Sigmoid colon (tissue), 7 donors: Measurements from ENCODE around the gene ZNF138. TPM values are rescaled to one million over a fixed set of nuclear protein-coding genes. Genes with fewer than 3 reads are reported as not detected.
A peak's percentile ranks its signal among the peaks of the same experiment; 100 is the strongest.

Source experiments
- DNase-seq: peaks from one replicate; pipeline ENCODE4 v3.0.0-alpha.2; 2019
- H3K27ac ChIP-seq, 4 donors: fragments of 200-600 bp; sonication (generic); one replicate each; pipeline ENCODE4 v1.5.1; 2016 to 2019; ENCODE audit warnings: mild to moderate bottlenecking in 1 of 4
- H3K27me3 ChIP-seq, 3 donors: fragments of 200-600 bp; sonication (generic); one replicate each; pipeline ENCODE4 v1.5.1; 2019; ENCODE audit warnings: mild to moderate bottlenecking in 1 of 3
- H3K36me3 ChIP-seq, 4 donors: fragments of 200-600 bp; sonication (generic); one replicate each; pipeline ENCODE4 v1.5.1; 2016 to 2019
- H3K4me1 ChIP-seq, 4 donors: fragments of 200-600 bp; sonication (generic); one replicate each; pipeline ENCODE4 v1.5.1; 2017 to 2019
- H3K4me3 ChIP-seq, 4 donors: fragments of 200-600 bp; sonication (generic); one replicate each; pipeline ENCODE4 v1.5.1; 2017 to 2019; ENCODE audit warnings: mild to moderate bottlenecking in 2 of 4, moderate library complexity in 1 of 4
- H3K9me3 ChIP-seq, 4 donors: fragments of 200-600 bp in 3 of 4; sonication (generic) in 3 of 4; one replicate each; pipeline versions ENCODE4 v1.5.1 to v1.6.1; 2013 to 2019
- EP300 ChIP-seq, 4 donors: sonication (generic); formaldehyde crosslinking; IDR thresholded peaks; one replicate each; pipeline ENCODE4 v1.6.1; 2017; ENCODE audit warnings: antibody characterized with exemption in 4 of 4
- POLR2AphosphoS5 ChIP-seq, 4 donors: sonication (generic); formaldehyde crosslinking; IDR thresholded peaks; one replicate each; pipeline ENCODE4 v1.6.1; 2017; ENCODE audit warnings: antibody characterized with exemption in 4 of 4
- WGBS, 2 donors: extraction: QIAGEN DNeasy Blood & Tissue Kit; methylation state at CpG; one replicate each; pipeline ENCODE4 v1.1.7; 2013; 5-methylcytosine and 5-hydroxymethylcytosine counted together
- intact Hi-C: fragments of 100-400 bp; cut with DNase I; formaldehyde crosslinking; loops from one replicate; pipeline ENCODE4 v1.15.1; 2023
- polyA plus RNA-seq, 3 donors: library from polyadenylated mRNA; stranded (reverse); fragments of 200-250 nt; gene quantifications; one replicate each; pipeline ENCODE4 v1.2.3, GENCODE V29; 2013
- total RNA-seq, 4 donors: library from RNA; depleted of rRNA; stranded (reverse); fragments of >200 nt; gene quantifications; one replicate each; pipeline ENCODE4 v1.1.0, GENCODE V29; 2016
- donor health status: healthy with polysubstance abuse.
- donor health status: Bipolar disorder and iron deficiency.
- donor health status: healthy.

Gene ZNF138
- total and polyA plus RNA-seq, 7 donors, result 3.9 to 26.0 (median 8.4) TPM

GRCh38 chr7:64882341-64883112 lies 88.3 kb downstream of the ZNF138 start:
- DNase-seq, result peak; percentile 86
- Histone ChIP-seq H3K27me3 (no peaks in the 10 kb centered on the region), H3K27ac (peak overlapping the region; percentile 41 to 82 (median 79)), H3K9me3 (no peaks in the 10 kb centered on the region), H3K4me3 (peak overlapping the region; percentile 37 to 61 (median 52)), H3K36me3 (no peaks in the 10 kb centered on the region), H3K4me1 (peaks cover 0 to 24% (median 14%) of the 10 kb centered on the region in 4 donors)
- intact Hi-C loops, result loop anchor here (10.0 kb wide), 1 partner anchor 122 kb away; the partner anchor contains the start of gene ERV3-1
- TF ChIP-seq POLR2AphosphoS5 (IDR thresholded peaks at IDR 0.05) (peak in 3 of 4 donors; percentile 53 to 81 (median 58)), EP300 (IDR thresholded peaks at IDR 0.05) (no peak)
- 14 to 27% methylated on average over 55 of the region's 55 CpGs for WGBS, 2 donors

Other genes starting within 250 kb of the ZNF138 start
- 10 to 100 TPM in 3 of 4 donors, 1 to 10 TPM in 1; 9.8 to 28.0 (median 16.7) TPM for gene ZNF680, start 231.4 kb upstream of the ZNF138 start, total RNA-seq
- 1 to 10 TPM; 2.4 to 3.5 (median 3.3) TPM for gene ZNF680, start 231.4 kb upstream of the ZNF138 start, polyA plus RNA-seq
- gene ZNF107, start 128.3 kb upstream of the ZNF138 start, total RNA-seq, result 1 to 10 TPM; 3.0 to 8.3 (median 4.5) TPM
- gene ZNF107, start 128.3 kb upstream of the ZNF138 start, polyA plus RNA-seq, result 1 to 10 TPM in 2 of 3 donors, under 1 TPM in 1; 0.60 to 6.0 (median 1.6) TPM
- 10 to 100 TPM in 1 of 4 donors, 1 to 10 TPM in 3; 7.5 to 38.2 (median 9.6) TPM for gene ZNF273, start 108.8 kb downstream of the ZNF138 start, total RNA-seq
- 1 to 10 TPM; 1.2 to 3.7 (median 1.4) TPM for gene ZNF273, start 108.8 kb downstream of the ZNF138 start, polyA plus RNA-seq
- 10 to 100 TPM in 2 of 4 donors, 1 to 10 TPM in 2; 7.3 to 19.1 (median 9.2) TPM for gene ZNF117, start 196.6 kb downstream of the ZNF138 start, total RNA-seq
- gene ZNF117, start 196.6 kb downstream of the ZNF138 start, polyA plus RNA-seq, result 1 to 10 TPM in 2 of 3 donors, under 1 TPM in 1; 0.69 to 2.2 (median 1.2) TPM
- 10 to 100 TPM in 3 of 4 donors, 1 to 10 TPM in 1; 9.6 to 19.1 (median 14.7) TPM for gene ERV3-1, start 212.3 kb downstream of the ZNF138 start, total RNA-seq
- gene ERV3-1, start 212.3 kb downstream of the ZNF138 start, polyA plus RNA-seq, result 1 to 10 TPM in 1 of 3 donors, under 1 TPM in 2; 0.60 to 4.9 (median 0.69) TPM